ENCODE measurements around the gene FOXJ3. TPM values are rescaled to one million over a fixed set of nuclear protein-coding genes. Genes with fewer than 3 reads are reported as not detected.

The FOXJ3 gene
- total and polyA plus RNA-seq, 2 experiments from 2014 or later: 19.0 to 39.0 TPM

DNA sequence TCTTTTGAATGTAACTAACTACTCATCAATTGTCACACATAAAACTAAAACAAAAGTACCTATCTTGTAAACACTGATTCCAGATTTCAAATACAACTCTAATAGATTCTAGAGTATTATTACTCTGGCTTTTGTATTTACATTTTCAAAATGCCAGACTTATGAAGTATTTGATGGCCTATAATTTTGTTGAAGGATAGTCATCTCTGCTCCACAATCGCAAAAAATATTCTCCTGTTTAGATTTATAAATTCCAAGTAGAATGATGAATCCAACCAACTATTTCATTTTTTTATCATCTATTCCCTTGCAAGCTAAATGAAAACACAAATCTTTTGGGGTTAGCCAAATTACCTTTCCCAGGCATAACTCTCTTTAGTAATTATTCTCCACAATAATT, 95.5 kb downstream of the FOXJ3 start:
- Histone ChIP-seq H3K9me2 (replicated peaks; ENCODE audit: insufficient read depth) (no peaks in the 10 kb centered on the region), H3K79me2 (peaks cover 95% of the 10 kb centered on the region), H4K20me1 (ENCODE audit: insufficient read depth, poor library complexity, severe bottlenecking) (peaks cover 5% of the 10 kb centered on the region), H3K36me3 (replicated peaks; ENCODE audit: insufficient read depth, low read depth) (no peaks in the 10 kb centered on the region), H3K27ac (no peak overlapping the region), H2AFZ (no peak overlapping the region), H3K9me3 (ENCODE audit: low read depth) (peaks cover 15% of the 10 kb centered on the region), H3K4me1 (ENCODE audit: insufficient read depth) (no peaks in the 10 kb centered on the region), H3K4me3 (no peak overlapping the region), H3K27me3 (no peaks in the 10 kb centered on the region), H3K4me2 (no peak overlapping the region)
- WGBS (ENCODE audit: low lambda C conversion rate, missing lambda C conversion rate): 95% methylated on average over 1 of the region's 1 CpG
- DNase-seq (ENCODE audit: low spot score): no peak
- TF ChIP-seq, protein P1, sequence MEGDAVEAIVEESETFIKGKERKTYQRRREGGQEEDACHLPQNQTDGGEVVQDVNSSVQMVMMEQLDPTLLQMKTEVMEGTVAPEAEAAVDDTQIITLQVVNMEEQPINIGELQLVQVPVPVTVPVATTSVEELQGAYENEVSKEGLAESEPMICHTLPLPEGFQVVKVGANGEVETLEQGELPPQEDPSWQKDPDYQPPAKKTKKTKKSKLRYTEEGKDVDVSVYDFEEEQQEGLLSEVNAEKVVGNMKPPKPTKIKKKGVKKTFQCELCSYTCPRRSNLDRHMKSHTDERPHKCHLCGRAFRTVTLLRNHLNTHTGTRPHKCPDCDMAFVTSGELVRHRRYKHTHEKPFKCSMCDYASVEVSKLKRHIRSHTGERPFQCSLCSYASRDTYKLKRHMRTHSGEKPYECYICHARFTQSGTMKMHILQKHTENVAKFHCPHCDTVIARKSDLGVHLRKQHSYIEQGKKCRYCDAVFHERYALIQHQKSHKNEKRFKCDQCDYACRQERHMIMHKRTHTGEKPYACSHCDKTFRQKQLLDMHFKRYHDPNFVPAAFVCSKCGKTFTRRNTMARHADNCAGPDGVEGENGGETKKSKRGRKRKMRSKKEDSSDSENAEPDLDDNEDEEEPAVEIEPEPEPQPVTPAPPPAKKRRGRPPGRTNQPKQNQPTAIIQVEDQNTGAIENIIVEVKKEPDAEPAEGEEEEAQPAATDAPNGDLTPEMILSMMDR (IDR thresholded peaks at IDR 0.05; ENCODE audit: poor library complexity): no peak
- TF ChIP-seq EZH2 (IDR thresholded peaks at IDR 0.05; ENCODE audit: borderline replicate concordance) (no peak), EZH2phosphoT487 (IDR thresholded peaks at IDR 0.05; ENCODE audit: low read depth, severe bottlenecking, unreplicated experiment) (no peak)

DNA sequence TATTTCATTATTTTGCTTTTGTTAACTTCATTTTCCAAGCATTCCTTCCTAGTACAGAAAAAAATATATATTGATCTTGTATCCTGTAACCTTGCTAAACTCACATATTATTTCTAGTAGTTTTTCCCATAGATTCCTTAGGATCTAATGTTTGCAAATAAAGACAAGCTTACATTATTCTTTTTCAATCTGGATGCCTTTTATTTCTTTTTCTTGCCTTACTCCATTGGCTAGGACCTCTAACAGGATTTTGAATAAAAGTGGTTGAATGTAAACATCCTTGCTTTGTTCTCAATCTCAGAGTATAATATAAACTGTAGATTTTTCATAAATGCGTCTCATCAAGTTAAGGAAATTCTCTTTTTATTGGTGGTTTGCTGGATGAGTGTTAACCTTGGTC, 96.0 kb downstream of the FOXJ3 start:
- Histone ChIP-seq H4K20me1 (ENCODE audit: insufficient read depth, poor library complexity, severe bottlenecking) (peaks cover 5% of the 10 kb centered on the region), H3K4me2 (no peak overlapping the region), H2AFZ (no peak overlapping the region), H3K4me3 (no peak overlapping the region), H3K27me3 (no peaks in the 10 kb centered on the region), H3K36me3 (replicated peaks; ENCODE audit: insufficient read depth, low read depth) (no peaks in the 10 kb centered on the region), H3K79me2 (peaks cover 90% of the 10 kb centered on the region), H3K4me1 (ENCODE audit: insufficient read depth) (no peaks in the 10 kb centered on the region), H3K27ac (no peak overlapping the region), H3K9me3 (ENCODE audit: low read depth) (peaks cover 15% of the 10 kb centered on the region), H3K9me2 (replicated peaks; ENCODE audit: insufficient read depth) (no peaks in the 10 kb centered on the region)
- 67% methylated on average over 1 of the region's 1 CpG for WGBS (ENCODE audit: low lambda C conversion rate, missing lambda C conversion rate)
- TF ChIP-seq EZH2 (IDR thresholded peaks at IDR 0.05; ENCODE audit: borderline replicate concordance) (no peak), EZH2phosphoT487 (IDR thresholded peaks at IDR 0.05; ENCODE audit: low read depth, severe bottlenecking, unreplicated experiment) (no peak)
- TF ChIP-seq, protein P1 (IDR thresholded peaks at IDR 0.05; ENCODE audit: poor library complexity): no peak
- no peak for DNase-seq (ENCODE audit: low spot score)

DNA sequence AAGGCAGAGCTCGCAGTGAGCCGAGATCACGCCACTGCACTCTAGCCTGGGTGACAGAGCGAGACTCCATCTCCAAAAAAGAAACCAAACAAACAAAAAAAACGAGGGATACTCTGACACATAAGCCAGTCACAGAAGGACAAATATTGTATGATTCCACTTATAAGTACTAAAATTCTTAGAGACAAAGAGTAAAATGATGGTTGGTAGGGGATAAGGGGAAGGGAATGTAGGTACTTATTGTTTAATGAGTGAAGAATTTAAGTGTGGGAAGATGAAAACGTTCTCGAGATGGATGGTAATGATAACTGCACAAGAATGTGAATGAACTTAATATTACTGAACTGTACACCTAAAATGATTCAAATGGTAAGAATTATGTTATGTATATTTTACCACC, 103.8 kb downstream of the FOXJ3 start:
- H3K27me3 ChIP-seq: no peaks in the 10 kb centered on the region
- no peaks in the 10 kb centered on the region for H3K36me3 ChIP-seq (replicated peaks; ENCODE audit: insufficient read depth, low read depth)
- no peak for DNase-seq (ENCODE audit: low spot score)
- peaks cover 50% of the 10 kb centered on the region for H3K79me2 ChIP-seq
- over 99% methylated on average over 7 of the region's 7 CpGs for WGBS (ENCODE audit: low lambda C conversion rate, missing lambda C conversion rate)
- H3K27ac ChIP-seq: no peak overlapping the region
- TF ChIP-seq, protein P1 (IDR thresholded peaks at IDR 0.05; ENCODE audit: poor library complexity): no peak
- TF ChIP-seq EZH2phosphoT487 (IDR thresholded peaks at IDR 0.05; ENCODE audit: low read depth, severe bottlenecking, unreplicated experiment): no peak
- no peak for TF ChIP-seq EZH2 (IDR thresholded peaks at IDR 0.05; ENCODE audit: borderline replicate concordance)
- H4K20me1 ChIP-seq (ENCODE audit: insufficient read depth, poor library complexity, severe bottlenecking): no peaks in the 10 kb centered on the region
- no peaks in the 10 kb centered on the region for H3K9me3 ChIP-seq (ENCODE audit: low read depth)
- H2AFZ ChIP-seq: no peak overlapping the region
- H3K4me2 ChIP-seq: no peak overlapping the region
- no peaks in the 10 kb centered on the region for H3K4me1 ChIP-seq (ENCODE audit: insufficient read depth)
- no peak overlapping the region for H3K4me3 ChIP-seq
- no peaks in the 10 kb centered on the region for H3K9me2 ChIP-seq (replicated peaks; ENCODE audit: insufficient read depth)

DNA sequence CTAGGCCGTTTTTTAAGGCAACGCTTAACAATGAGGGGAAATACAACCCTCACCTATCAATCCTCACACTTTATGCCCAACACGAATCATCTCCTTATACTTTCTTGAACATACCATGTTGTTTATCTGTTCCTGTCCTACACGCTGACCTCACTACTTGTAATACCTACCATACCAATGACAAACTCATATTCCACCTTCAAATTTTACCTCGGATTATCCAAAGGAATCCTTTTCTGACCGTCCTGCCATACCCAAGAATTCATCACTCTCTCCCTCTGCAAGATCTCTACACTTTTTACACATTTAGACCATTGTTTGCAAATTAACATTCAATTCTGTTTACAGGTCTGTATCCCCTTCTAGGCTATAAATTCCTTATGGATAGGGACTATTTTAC, 106.1 kb downstream of the FOXJ3 start:
- no peaks in the 10 kb centered on the region for H3K9me3 ChIP-seq (ENCODE audit: low read depth)
- H3K4me1 ChIP-seq (ENCODE audit: insufficient read depth): no peaks in the 10 kb centered on the region
- H3K36me3 ChIP-seq (replicated peaks; ENCODE audit: insufficient read depth, low read depth): no peaks in the 10 kb centered on the region
- H3K27ac ChIP-seq: no peak overlapping the region
- TF ChIP-seq EZH2 (IDR thresholded peaks at IDR 0.05; ENCODE audit: borderline replicate concordance) (no peak), EZH2phosphoT487 (IDR thresholded peaks at IDR 0.05; ENCODE audit: low read depth, severe bottlenecking, unreplicated experiment) (no peak)
- TF ChIP-seq, protein P1 (IDR thresholded peaks at IDR 0.05; ENCODE audit: poor library complexity): no peak
- DNase-seq (ENCODE audit: low spot score): no peak
- 91% methylated on average over 6 of the region's 6 CpGs for WGBS (ENCODE audit: low lambda C conversion rate, missing lambda C conversion rate)
- H4K20me1 ChIP-seq (ENCODE audit: insufficient read depth, poor library complexity, severe bottlenecking): no peaks in the 10 kb centered on the region
- peaks cover 41% of the 10 kb centered on the region for H3K79me2 ChIP-seq
- H2AFZ ChIP-seq: no peak overlapping the region
- no peak overlapping the region for H3K4me3 ChIP-seq
- H3K9me2 ChIP-seq (replicated peaks; ENCODE audit: insufficient read depth): no peaks in the 10 kb centered on the region
- H3K27me3 ChIP-seq: no peaks in the 10 kb centered on the region
- no peak overlapping the region for H3K4me2 ChIP-seq
